ENCODE measurements around the gene OR10J4.
A peak's percentile ranks its signal among the peaks of the same experiment; 100 is the strongest.
"Not testable (repeated sequence)": the region's sequence is repeated elsewhere in the genome, so short reads cannot be mapped to it uniquely, and the experiment has no call there.

The OR10J4 gene

GRCh38 chr1:159431904-159432303, at the start of gene OR10J4:
OR10J4 (plus strand) TSS chr1:159432204.
- H3K4me1 Mint-ChIP-seq = no peaks in the 10 kb centered on the region
- H3K27me3 Mint-ChIP-seq = no peaks in the 10 kb centered on the region
- H3K4me3 Mint-ChIP-seq = no peak within 1 kb of the TSS
- H3K9me3 Mint-ChIP-seq = no peaks in the 10 kb centered on the region
- ATAC-seq = no peak
- no peak for DNase-seq
- peak within 1 kb of the TSS; percentile 1 to 29 for H3K27ac Mint-ChIP-seq

GRCh38 chr1:159406821-159407220, 25.2 kb upstream of the OR10J4 start:
- Mint-ChIP-seq H3K4me1 (no peaks in the 10 kb centered on the region), H3K4me3 (no peak overlapping the region), H3K27ac (no peak overlapping the region), H3K9me3 (peaks cover 0 to 20% of the 10 kb centered on the region in 2 donors), H3K27me3 (no peaks in the 10 kb centered on the region)
- ATAC-seq (no peak), DNase-seq (no peak)

GRCh38 chr1:159408862-159409400, 23.1 kb upstream of the OR10J4 start:
- DNase-seq (no peak), ATAC-seq (no peak)
- Mint-ChIP-seq H3K27ac (no peak overlapping the region), H3K4me3 (no peak overlapping the region), H3K4me1 (no peaks in the 10 kb centered on the region), H3K27me3 (no peaks in the 10 kb centered on the region), H3K9me3 (peaks cover 0 to 20% of the 10 kb centered on the region in 2 donors)

- no peak for ATAC-seq
- no peaks in the 10 kb centered on the region for H3K4me1 Mint-ChIP-seq
- H3K27ac Mint-ChIP-seq = no peak overlapping the region
- H3K4me3 Mint-ChIP-seq = no peak overlapping the region
- DNase-seq = no peak
- peaks cover 18 to 27% of the 10 kb centered on the region in 2 donors for H3K9me3 Mint-ChIP-seq
- H3K27me3 Mint-ChIP-seq = peaks cover 8% of the 10 kb centered on the region
Observed at GRCh38 chr1:159421821-159422220, 10.2 kb upstream of the OR10J4 start.

GRCh38 chr1:159428536-159428935, 3.5 kb upstream of the OR10J4 start:
- Mint-ChIP-seq H3K27me3 (peaks cover 8% of the 10 kb centered on the region), H3K9me3 (no peaks in the 10 kb centered on the region), H3K27ac (no peak overlapping the region), H3K4me1 (no peaks in the 10 kb centered on the region), H3K4me3 (no peak overlapping the region)
- DNase-seq (no peak), ATAC-seq (no peak)

- peak overlapping the region in 1 of 2 donors; percentile 69 for H3K27ac Mint-ChIP-seq
- peaks cover 6% of the 10 kb centered on the region for H3K27me3 Mint-ChIP-seq
- no peaks in the 10 kb centered on the region for H3K4me1 Mint-ChIP-seq
- no peak for DNase-seq
- no peaks in the 10 kb centered on the region for H3K9me3 Mint-ChIP-seq
- ATAC-seq = no peak
- no peak overlapping the region for H3K4me3 Mint-ChIP-seq
Observed at GRCh38 chr1:159429074-159429861, 2.7 kb upstream of the OR10J4 start.

- Mint-ChIP-seq H3K4me1 (no peaks in the 10 kb centered on the region), H3K27ac (no peak overlapping the region), H3K27me3 (no peaks in the 10 kb centered on the region), H3K9me3 (no peaks in the 10 kb centered on the region), H3K4me3 (no peak overlapping the region)
- ATAC-seq = no peak
- DNase-seq = no peak
Observed at GRCh38 chr1:159430985-159431384, 1.0 kb upstream of the OR10J4 start.

- DNase-seq (no peak), ATAC-seq (no peak)
- H3K27me3 Mint-ChIP-seq = peaks cover 8% of the 10 kb centered on the region
- no peak overlapping the region for H3K27ac Mint-ChIP-seq
- no peaks in the 10 kb centered on the region for H3K4me1 Mint-ChIP-seq
- H3K4me3 Mint-ChIP-seq = no peak overlapping the region
- H3K9me3 Mint-ChIP-seq = no peaks in the 10 kb centered on the region
Observed at GRCh38 chr1:159436469-159436868, 4.5 kb downstream of the OR10J4 start.

- no peaks in the 10 kb centered on the region for H3K4me1 Mint-ChIP-seq
- ATAC-seq (no peak), DNase-seq (no peak)
- H3K9me3 Mint-ChIP-seq = no peaks in the 10 kb centered on the region
- no peak within 1 kb of the TSS for H3K4me3 Mint-ChIP-seq
- H3K27me3 Mint-ChIP-seq = peaks cover 8% of the 10 kb centered on the region
- H3K27ac Mint-ChIP-seq = no peak within 1 kb of the TSS
Observed at GRCh38 chr1:159439422-159439821, 7.4 kb downstream of the OR10J4 start, which contains the start of gene OR10J1. OR10J1 (plus strand) TSS chr1:159439722; CDS start chr1:159439792, 70 bp downstream.

GRCh38 chr1:159441360-159441759, 9.4 kb downstream of the OR10J4 start:
- Mint-ChIP-seq H3K27me3 (peaks cover 8% of the 10 kb centered on the region), H3K9me3 (no peaks in the 10 kb centered on the region)
- ATAC-seq = no peak

GRCh38 chr1:159442428-159442827, 10.4 kb downstream of the OR10J4 start:
- Mint-ChIP-seq H3K27ac (no peak overlapping the region), H3K9me3 (peaks cover 0 to 4% of the 10 kb centered on the region in 2 donors), H3K27me3 (peaks cover 8% of the 10 kb centered on the region), H3K4me3 (no peak overlapping the region), H3K4me1 (no peaks in the 10 kb centered on the region)
- ATAC-seq (no peak), DNase-seq (no peak)

More at GRCh38 chr1:159441360-159441759, 9.4 kb downstream of the OR10J4 start:
- no peak overlapping the region for H3K4me3 Mint-ChIP-seq
- DNase-seq = no peak
- H3K4me1 Mint-ChIP-seq = no peaks in the 10 kb centered on the region
- H3K27ac Mint-ChIP-seq = no peak overlapping the region

GRCh38 chr1:159443066-159443750, 11.2 kb downstream of the OR10J4 start:
- DNase-seq = no peak
- peaks cover 8% of the 10 kb centered on the region for H3K27me3 Mint-ChIP-seq
- H3K4me1 Mint-ChIP-seq = no peaks in the 10 kb centered on the region
- H3K9me3 Mint-ChIP-seq = peaks cover 0 to 5% of the 10 kb centered on the region in 2 donors
- no peak overlapping the region for H3K27ac Mint-ChIP-seq
- ATAC-seq = no peak
- H3K4me3 Mint-ChIP-seq = no peak overlapping the region

GRCh38 chr1:159444511-159444910, 12.5 kb downstream of the OR10J4 start:
- H3K27ac Mint-ChIP-seq = no peak overlapping the region
- peaks cover 4 to 11% of the 10 kb centered on the region in 2 donors for H3K9me3 Mint-ChIP-seq
- no peaks in the 10 kb centered on the region for H3K4me1 Mint-ChIP-seq
- no peak overlapping the region for H3K4me3 Mint-ChIP-seq
- no peak for DNase-seq
- no peak for ATAC-seq
- H3K27me3 Mint-ChIP-seq = peaks cover 8% of the 10 kb centered on the region

- no peaks in the 10 kb centered on the region for H3K4me1 Mint-ChIP-seq
- H3K9me3 Mint-ChIP-seq = peaks cover 4 to 11% of the 10 kb centered on the region in 2 donors
- H3K4me3 Mint-ChIP-seq = no peak overlapping the region
- no peak for ATAC-seq
- DNase-seq = no peak
- no peak overlapping the region for H3K27ac Mint-ChIP-seq
- H3K27me3 Mint-ChIP-seq = no peaks in the 10 kb centered on the region
Observed at GRCh38 chr1:159448181-159448580, 16.2 kb downstream of the OR10J4 start.

GRCh38 chr1:159449605-159450004, 17.6 kb downstream of the OR10J4 start:
- not testable (repeated sequence) for H3K27me3 Mint-ChIP-seq, H3K4me3 Mint-ChIP-seq, H3K27ac Mint-ChIP-seq, DNase-seq, H3K4me1 Mint-ChIP-seq, ATAC-seq
- peaks cover 9 to 21% of the 10 kb centered on the region in 2 donors for H3K9me3 Mint-ChIP-seq

- Mint-ChIP-seq H3K4me1 (no peaks in the 10 kb centered on the region), H3K4me3 (no peak overlapping the region)
- ATAC-seq = no peak
Observed at GRCh38 chr1:159459551-159459950, 27.5 kb downstream of the OR10J4 start.

More at GRCh38 chr1:159459551-159459950, 27.5 kb downstream of the OR10J4 start:
- no peaks in the 10 kb centered on the region for H3K27me3 Mint-ChIP-seq
- H3K27ac Mint-ChIP-seq = no peak overlapping the region
- H3K9me3 Mint-ChIP-seq = peaks cover 10 to 22% of the 10 kb centered on the region in 2 donors
- no peak for DNase-seq
